ENCODE data around the gene LRRTM4. TPM values are rescaled to one million over a fixed set of nuclear protein-coding genes. Genes with fewer than 3 reads are reported as not detected.

LRRTM4 gene
- total and polyA plus RNA-seq, 2 donors (not counting 1 experiment from before 2014, with no cell fraction given): 0.05 TPM; not detected in 1

DNA sequence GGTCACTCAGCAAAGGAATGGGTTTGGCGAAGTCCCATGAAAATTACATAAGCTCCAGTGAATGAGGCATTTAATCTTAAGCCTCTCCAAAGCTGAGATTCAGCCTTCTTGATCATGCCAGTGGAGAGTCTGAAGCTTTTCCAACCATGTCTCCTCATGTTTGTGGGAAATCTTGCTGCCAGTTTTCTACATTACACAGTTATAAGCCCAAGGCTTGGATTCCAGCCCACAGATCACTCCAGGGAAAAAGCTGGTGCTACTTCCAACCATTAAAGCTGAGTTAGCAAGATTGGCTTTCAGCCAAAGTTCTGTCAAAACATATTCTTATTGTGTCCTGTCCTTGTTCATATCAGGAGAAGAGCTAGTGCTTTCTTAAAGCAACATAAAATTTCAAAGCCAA lies 293.8 kb downstream of the LRRTM4 start:
- Histone ChIP-seq H3K9me3 (ENCODE audit: control insufficient read depth, insufficient read depth, low read depth, low read length) (no peaks in the 10 kb centered on the region), H3K27ac (ENCODE audit: insufficient read depth, low read length) (no peak overlapping the region), H2AFZ (ENCODE audit: low read length) (no peak overlapping the region), H3K4me3 (replicated peaks in 1 of 4; ENCODE audit: control extremely low read depth in 1 of 4, insufficient read depth in 1 of 4, low read depth in 3 of 4, low read length in 4 of 4) (no peak overlapping the region), H3K27me3 (ENCODE audit: control insufficient read depth, insufficient read depth, low read length) (no peaks in the 10 kb centered on the region), H3K4me2 (ENCODE audit: extremely low read depth, insufficient read depth, low read length) (no peak overlapping the region), H3K9ac (ENCODE audit: insufficient read depth, low read length) (no peak overlapping the region), H3K4me1 (ENCODE audit: control insufficient read depth, extremely low read depth, insufficient read depth, low read length) (peaks cover 3% of the 10 kb centered on the region), H3K79me2 (ENCODE audit: control insufficient read depth, insufficient read depth, low read length) (no peaks in the 10 kb centered on the region), H3K36me3 (ENCODE audit: control insufficient read depth, insufficient read depth, low read length) (no peaks in the 10 kb centered on the region), H4K20me1 (ENCODE audit: control insufficient read depth, extremely low read depth, insufficient read depth, low read length) (no peaks in the 10 kb centered on the region)
- DNase-seq (ENCODE audit: low read depth in 2 of 2): peak; percentile 25 to 55
- TF ChIP-seq, protein P1, sequence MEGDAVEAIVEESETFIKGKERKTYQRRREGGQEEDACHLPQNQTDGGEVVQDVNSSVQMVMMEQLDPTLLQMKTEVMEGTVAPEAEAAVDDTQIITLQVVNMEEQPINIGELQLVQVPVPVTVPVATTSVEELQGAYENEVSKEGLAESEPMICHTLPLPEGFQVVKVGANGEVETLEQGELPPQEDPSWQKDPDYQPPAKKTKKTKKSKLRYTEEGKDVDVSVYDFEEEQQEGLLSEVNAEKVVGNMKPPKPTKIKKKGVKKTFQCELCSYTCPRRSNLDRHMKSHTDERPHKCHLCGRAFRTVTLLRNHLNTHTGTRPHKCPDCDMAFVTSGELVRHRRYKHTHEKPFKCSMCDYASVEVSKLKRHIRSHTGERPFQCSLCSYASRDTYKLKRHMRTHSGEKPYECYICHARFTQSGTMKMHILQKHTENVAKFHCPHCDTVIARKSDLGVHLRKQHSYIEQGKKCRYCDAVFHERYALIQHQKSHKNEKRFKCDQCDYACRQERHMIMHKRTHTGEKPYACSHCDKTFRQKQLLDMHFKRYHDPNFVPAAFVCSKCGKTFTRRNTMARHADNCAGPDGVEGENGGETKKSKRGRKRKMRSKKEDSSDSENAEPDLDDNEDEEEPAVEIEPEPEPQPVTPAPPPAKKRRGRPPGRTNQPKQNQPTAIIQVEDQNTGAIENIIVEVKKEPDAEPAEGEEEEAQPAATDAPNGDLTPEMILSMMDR (conservative IDR thresholded peaks at IDR 0.05 in 1 of 2, IDR thresholded peaks at IDR 0.05 in 1 of 2; ENCODE audit: low read depth in 1 of 2, low read length in 2 of 2): no peak
- no peak for TF ChIP-seq EZH2 (IDR thresholded peaks at IDR 0.05; ENCODE audit: low read length, missing control alignments)

DNA sequence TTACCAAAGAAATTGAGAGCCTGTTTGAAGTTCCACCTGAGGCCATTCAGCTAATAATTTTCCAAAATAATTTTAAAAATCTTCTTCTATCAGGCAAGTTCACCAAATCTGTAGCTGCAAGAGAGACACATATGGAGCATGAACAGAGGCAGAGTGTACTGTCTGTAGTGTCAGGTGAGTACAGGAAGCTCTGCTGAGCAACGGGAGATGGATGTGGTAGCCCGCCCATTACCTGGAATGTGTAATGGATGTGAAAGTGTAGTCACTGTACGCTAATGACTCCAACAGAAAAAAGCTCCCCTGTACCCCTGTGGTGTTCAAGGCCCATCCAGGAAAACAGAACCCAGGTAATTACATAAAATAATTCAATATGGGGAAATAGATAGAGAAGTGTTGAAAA lies 311.5 kb downstream of the LRRTM4 start:
- no peak overlapping the region for H3K9ac ChIP-seq (ENCODE audit: insufficient read depth, low read length)
- H4K20me1 ChIP-seq (ENCODE audit: control insufficient read depth, extremely low read depth, insufficient read depth, low read length): no peaks in the 10 kb centered on the region
- no peaks in the 10 kb centered on the region for H3K4me1 ChIP-seq (ENCODE audit: control insufficient read depth, extremely low read depth, insufficient read depth, low read length)
- no peak overlapping the region for H2AFZ ChIP-seq (ENCODE audit: low read length)
- no peaks in the 10 kb centered on the region for H3K79me2 ChIP-seq (ENCODE audit: control insufficient read depth, insufficient read depth, low read length)
- H3K4me3 ChIP-seq (replicated peaks in 1 of 4; ENCODE audit: control extremely low read depth in 1 of 4, insufficient read depth in 1 of 4, low read depth in 3 of 4, low read length in 4 of 4): no peak overlapping the region
- no peaks in the 10 kb centered on the region for H3K36me3 ChIP-seq (ENCODE audit: control insufficient read depth, insufficient read depth, low read length)
- no peak overlapping the region for H3K4me2 ChIP-seq (ENCODE audit: extremely low read depth, insufficient read depth, low read length)
- H3K27me3 ChIP-seq (ENCODE audit: control insufficient read depth, insufficient read depth, low read length): no peaks in the 10 kb centered on the region
- no peak overlapping the region for H3K27ac ChIP-seq (ENCODE audit: insufficient read depth, low read length)
- no peak for DNase-seq (ENCODE audit: low read depth in 2 of 2)
- TF ChIP-seq EZH2 (IDR thresholded peaks at IDR 0.05; ENCODE audit: low read length, missing control alignments): no peak
- TF ChIP-seq, protein P1 (conservative IDR thresholded peaks at IDR 0.05 in 1 of 2, IDR thresholded peaks at IDR 0.05 in 1 of 2; ENCODE audit: low read depth in 1 of 2, low read length in 2 of 2): no peak
- no peaks in the 10 kb centered on the region for H3K9me3 ChIP-seq (ENCODE audit: control insufficient read depth, insufficient read depth, low read depth, low read length)

DNA sequence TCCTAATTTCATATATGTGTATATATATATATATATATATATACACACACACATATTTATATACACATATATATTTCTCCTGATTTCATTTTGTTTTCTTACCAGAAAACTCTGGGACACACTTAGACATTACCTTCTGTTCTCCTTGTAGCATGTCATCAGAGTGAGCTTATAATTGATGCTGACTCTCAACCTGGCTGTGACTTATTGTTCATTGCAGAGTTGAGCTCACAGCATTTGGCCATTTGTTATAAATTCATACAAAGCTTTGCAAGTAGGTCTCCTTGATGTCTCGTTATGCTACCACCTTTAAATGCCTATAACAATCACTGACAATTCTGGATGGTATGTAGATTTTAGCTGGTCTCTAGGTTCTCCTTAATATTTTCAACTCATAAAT lies 314.8 kb downstream of the LRRTM4 start:
- no peak overlapping the region for H3K4me3 ChIP-seq (replicated peaks in 1 of 4; ENCODE audit: control extremely low read depth in 1 of 4, insufficient read depth in 1 of 4, low read depth in 3 of 4, low read length in 4 of 4)
- no peaks in the 10 kb centered on the region for H4K20me1 ChIP-seq (ENCODE audit: control insufficient read depth, extremely low read depth, insufficient read depth, low read length)
- no peak overlapping the region for H2AFZ ChIP-seq (ENCODE audit: low read length)
- TF ChIP-seq, protein P1 (conservative IDR thresholded peaks at IDR 0.05 in 1 of 2, IDR thresholded peaks at IDR 0.05 in 1 of 2; ENCODE audit: low read depth in 1 of 2, low read length in 2 of 2): no peak
- TF ChIP-seq EZH2 (IDR thresholded peaks at IDR 0.05; ENCODE audit: low read length, missing control alignments): no peak
- H3K9ac ChIP-seq (ENCODE audit: insufficient read depth, low read length): no peak overlapping the region
- H3K9me3 ChIP-seq (ENCODE audit: control insufficient read depth, insufficient read depth, low read depth, low read length): no peaks in the 10 kb centered on the region
- H3K36me3 ChIP-seq (ENCODE audit: control insufficient read depth, insufficient read depth, low read length): no peaks in the 10 kb centered on the region
- H3K4me2 ChIP-seq (ENCODE audit: extremely low read depth, insufficient read depth, low read length): no peak overlapping the region
- no peak for DNase-seq (ENCODE audit: low read depth in 2 of 2)
- no peaks in the 10 kb centered on the region for H3K4me1 ChIP-seq (ENCODE audit: control insufficient read depth, extremely low read depth, insufficient read depth, low read length)
- no peak overlapping the region for H3K27ac ChIP-seq (ENCODE audit: insufficient read depth, low read length)
- H3K27me3 ChIP-seq (ENCODE audit: control insufficient read depth, insufficient read depth, low read length): no peaks in the 10 kb centered on the region
- no peaks in the 10 kb centered on the region for H3K79me2 ChIP-seq (ENCODE audit: control insufficient read depth, insufficient read depth, low read length)
